Gastroesophageal sphincter (tissue), 4 donors: ENCODE results near the gene PARP16. TPM values are rescaled to one million over a fixed set of nuclear protein-coding genes. Genes with fewer than 3 reads are reported as not detected.

ENCODE experiments used
- ATAC-seq: fragments of 150-250 bp; one replicate; pipeline ENCODE4 v1.9.1; 2016; ENCODE audit warnings: mild to moderate bottlenecking, moderate library complexity
- H3K27ac ChIP-seq, 4 donors: fragments of 200-600 bp; sonication (generic) in 3 of 4; 1 replicate in 3 of 4; 2 replicates in 1 of 4; pipeline ENCODE4 v1.5.1; 2016 to 2019
- H3K27me3 ChIP-seq: fragments of 200-600 bp; sonication (generic); one replicate; pipeline ENCODE4 v1.5.1; 2019
- H3K36me3 ChIP-seq, 2 donors: fragments of 200-600 bp; sonication (generic); one replicate each; pipeline ENCODE4 v1.5.1; 2019; ENCODE audit warnings: control low read depth in 1 of 2
- H3K4me1 ChIP-seq, 3 donors: fragments of 200-600 bp; sonication (generic); 1 replicate in 2 of 3; 2 replicates in 1 of 3; pipeline ENCODE4 v1.5.1; 2016 to 2019; ENCODE audit warnings: control low read depth in 2 of 3
- H3K4me3 ChIP-seq, 2 donors: fragments of 200-600 bp; sonication (generic); one replicate each; pipeline ENCODE4 v1.5.1; 2019; ENCODE audit warnings: mild to moderate bottlenecking in 1 of 2, moderate library complexity in 1 of 2
- H3K9me3 ChIP-seq, 3 donors: fragments of 200-600 bp; sonication (generic); one replicate each; pipeline ENCODE4 v1.5.1; 2017 to 2019; ENCODE audit warnings: control low read depth in 2 of 3
- EP300 ChIP-seq: sonication (generic); formaldehyde crosslinking; IDR thresholded peaks from one replicate; pipeline ENCODE4 v1.6.1; 2017; ENCODE audit warnings: antibody characterized with exemption, mild to moderate bottlenecking
- POLR2A ChIP-seq, 2 donors: fragments of 450-650 bp; IDR thresholded peaks; one replicate each; pipeline ENCODE4 v1.6.1; 2017; ENCODE audit warnings: antibody characterized with exemption in 2 of 2, mild to moderate bottlenecking in 2 of 2, moderate library complexity in 1 of 2
- POLR2AphosphoS5 ChIP-seq: sonication (generic); formaldehyde crosslinking; IDR thresholded peaks from one replicate; pipeline ENCODE4 v1.6.1; 2017; ENCODE audit warnings: antibody characterized with exemption
- WGBS, 2 donors: methylation state at CpG; one replicate each; pipeline ENCODE4 v1.1.5; 2018; ENCODE audit warnings: low coverage in 1 of 2; 5-methylcytosine and 5-hydroxymethylcytosine counted together
- total RNA-seq, 4 donors: library from RNA; depleted of rRNA; stranded (reverse); fragments of >200 nt; gene quantifications; one replicate each; pipeline ENCODE4 v1.1.0, GENCODE V29; 2016
- TF ChIP-seq, protein P1 (sequence below), 4 experiments: fragments of 200-600 bp in 2 of 4; fragments of 450-650 bp in 2 of 4; sonication (generic) in 1 of 4; IDR thresholded peaks; one replicate each; pipeline ENCODE4 v1.5.1; 2017 to 2019; ENCODE audit warnings: antibody characterized with exemption in 4 of 4, mild to moderate bottlenecking in 2 of 4, moderate library complexity in 2 of 4

The PARP16 gene
- total RNA-seq, 4 donors from 2014 or later: 10.1 to 21.7 (median 14.1) TPM

DNA sequence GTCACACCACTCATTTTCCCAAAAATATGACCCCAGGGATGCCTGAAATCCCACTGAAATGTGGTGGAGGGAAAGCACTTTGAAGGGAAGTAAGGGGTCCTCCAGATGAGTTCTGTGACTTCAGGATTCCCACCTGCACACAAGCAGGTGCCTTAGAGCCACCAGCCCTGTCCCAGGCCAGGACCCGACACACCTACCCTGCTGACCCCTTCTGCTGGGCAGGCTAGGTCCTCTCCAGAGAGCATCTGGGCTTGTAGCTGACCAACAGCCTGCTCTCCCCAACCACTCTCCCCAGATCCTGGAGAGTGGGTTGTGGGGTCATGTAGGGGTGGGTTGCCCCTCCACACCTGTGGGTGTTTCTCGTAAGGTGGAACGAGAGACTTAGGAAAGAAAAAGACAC is 60.5 kb downstream of the PARP16 start:
- TF ChIP-seq EP300 (no peak), POLR2A (IDR thresholded peaks at IDR 0.05) (no peak), POLR2AphosphoS5 (no peak)
- TF ChIP-seq, protein P1, sequence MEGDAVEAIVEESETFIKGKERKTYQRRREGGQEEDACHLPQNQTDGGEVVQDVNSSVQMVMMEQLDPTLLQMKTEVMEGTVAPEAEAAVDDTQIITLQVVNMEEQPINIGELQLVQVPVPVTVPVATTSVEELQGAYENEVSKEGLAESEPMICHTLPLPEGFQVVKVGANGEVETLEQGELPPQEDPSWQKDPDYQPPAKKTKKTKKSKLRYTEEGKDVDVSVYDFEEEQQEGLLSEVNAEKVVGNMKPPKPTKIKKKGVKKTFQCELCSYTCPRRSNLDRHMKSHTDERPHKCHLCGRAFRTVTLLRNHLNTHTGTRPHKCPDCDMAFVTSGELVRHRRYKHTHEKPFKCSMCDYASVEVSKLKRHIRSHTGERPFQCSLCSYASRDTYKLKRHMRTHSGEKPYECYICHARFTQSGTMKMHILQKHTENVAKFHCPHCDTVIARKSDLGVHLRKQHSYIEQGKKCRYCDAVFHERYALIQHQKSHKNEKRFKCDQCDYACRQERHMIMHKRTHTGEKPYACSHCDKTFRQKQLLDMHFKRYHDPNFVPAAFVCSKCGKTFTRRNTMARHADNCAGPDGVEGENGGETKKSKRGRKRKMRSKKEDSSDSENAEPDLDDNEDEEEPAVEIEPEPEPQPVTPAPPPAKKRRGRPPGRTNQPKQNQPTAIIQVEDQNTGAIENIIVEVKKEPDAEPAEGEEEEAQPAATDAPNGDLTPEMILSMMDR (IDR thresholded peaks at IDR 0.05): no peak
- no peaks in the 10 kb centered on the region for H3K4me1 ChIP-seq
- no peaks in the 10 kb centered on the region for H3K9me3 ChIP-seq
- H3K36me3 ChIP-seq: no peaks in the 10 kb centered on the region
- H3K27ac ChIP-seq: no peak overlapping the region
- no peaks in the 10 kb centered on the region for H3K27me3 ChIP-seq
- WGBS, 2 donors: no CpG with 5 or more reads among the region's 3 CpGs
- H3K4me3 ChIP-seq: no peak overlapping the region
- ATAC-seq: no peak

DNA sequence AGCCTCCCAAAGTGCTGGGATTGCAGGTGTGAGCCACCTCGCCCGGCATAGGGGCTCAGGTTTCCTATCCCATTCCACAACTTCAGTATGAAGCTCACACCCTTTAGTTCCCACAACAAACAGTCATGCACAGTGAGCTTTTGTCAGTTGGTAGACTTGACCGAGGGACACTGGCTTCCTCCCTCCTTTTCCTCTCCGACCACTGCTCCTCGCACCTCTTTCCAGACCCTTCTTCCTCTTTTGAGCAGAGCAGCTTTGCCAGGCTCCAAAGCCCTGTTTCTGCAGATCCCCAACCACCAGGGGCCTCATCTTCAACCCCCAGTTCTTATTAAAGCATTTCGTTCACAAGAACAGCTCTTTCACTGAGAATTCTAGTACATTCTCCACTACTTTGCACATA is 62.7 kb downstream of the PARP16 start:
- no peaks in the 10 kb centered on the region for H3K36me3 ChIP-seq
- no peak overlapping the region for H3K4me3 ChIP-seq
- 76 to 91% methylated on average over 4 to 6 of the region's 6 CpGs for WGBS, 2 donors
- no peak for ATAC-seq
- TF ChIP-seq EP300: no peak
- TF ChIP-seq POLR2AphosphoS5: no peak
- no peak for TF ChIP-seq POLR2A (IDR thresholded peaks at IDR 0.05)
- TF ChIP-seq, protein P1 (IDR thresholded peaks at IDR 0.05): no peak
- no peaks in the 10 kb centered on the region for H3K9me3 ChIP-seq
- H3K4me1 ChIP-seq: no peaks in the 10 kb centered on the region
- H3K27me3 ChIP-seq: no peaks in the 10 kb centered on the region
- no peak overlapping the region for H3K27ac ChIP-seq

DNA sequence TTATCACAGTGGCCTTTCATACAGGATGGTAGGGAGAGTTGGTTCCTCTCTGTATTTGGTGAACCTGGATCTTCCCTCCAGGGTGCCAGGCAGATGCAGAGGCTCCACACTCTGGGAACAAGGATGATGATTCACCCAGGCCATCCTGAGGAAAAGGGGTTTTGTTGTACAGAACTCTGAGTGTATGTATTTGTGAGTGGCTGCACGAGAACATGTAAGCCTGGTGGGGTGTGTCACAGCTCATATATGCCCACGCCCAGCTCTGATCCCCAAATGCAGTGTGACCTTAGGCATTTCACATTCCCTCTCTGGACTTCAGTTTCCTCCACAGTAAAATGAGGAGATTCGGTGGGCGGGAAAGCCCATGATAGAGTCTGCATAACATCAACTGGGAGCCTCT is 63.8 kb downstream of the PARP16 start:
- WGBS, 2 donors: 72 to 90% methylated on average over 2 of the region's 4 CpGs
- no peaks in the 10 kb centered on the region for H3K9me3 ChIP-seq
- TF ChIP-seq POLR2AphosphoS5 (no peak), POLR2A (IDR thresholded peaks at IDR 0.05) (no peak)
- no peaks in the 10 kb centered on the region for H3K27me3 ChIP-seq
- H3K4me1 ChIP-seq: no peaks in the 10 kb centered on the region
- H3K27ac ChIP-seq: no peak overlapping the region
- no peak overlapping the region for H3K4me3 ChIP-seq
- no peaks in the 10 kb centered on the region for H3K36me3 ChIP-seq
- no peak for ATAC-seq

DNA sequence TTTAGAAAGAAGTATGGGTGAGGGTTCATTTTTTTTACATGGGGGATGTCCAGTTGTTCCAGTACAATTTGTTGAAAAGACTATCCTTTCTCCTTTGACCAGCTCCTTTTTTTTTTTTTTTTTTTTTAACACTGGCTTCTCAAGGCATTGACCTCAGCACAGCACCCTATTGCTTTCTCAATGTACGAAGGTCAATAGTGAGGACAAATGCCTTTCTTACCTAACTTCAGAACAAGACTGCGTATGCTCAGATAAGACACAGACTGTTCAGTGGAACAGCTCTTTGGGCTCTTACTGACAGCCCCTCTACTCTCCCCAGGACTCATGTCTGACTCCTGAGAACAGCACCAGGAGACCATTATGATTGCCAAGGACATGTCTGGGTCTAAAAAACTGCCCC is 65.0 kb downstream of the PARP16 start:
- Histone ChIP-seq H3K27ac (no peak overlapping the region), H3K4me1 (no peaks in the 10 kb centered on the region), H3K9me3 (no peaks in the 10 kb centered on the region), H3K27me3 (no peaks in the 10 kb centered on the region), H3K36me3 (no peaks in the 10 kb centered on the region), H3K4me3 (no peak overlapping the region)
- WGBS, 2 donors: 90 to 94% methylated on average over 2 of the region's 2 CpGs
- no peak for ATAC-seq
- TF ChIP-seq POLR2AphosphoS5: no peak
- TF ChIP-seq, protein P1 (IDR thresholded peaks at IDR 0.05): no peak
- TF ChIP-seq EP300: no peak
- TF ChIP-seq POLR2A (IDR thresholded peaks at IDR 0.05): no peak

DNA sequence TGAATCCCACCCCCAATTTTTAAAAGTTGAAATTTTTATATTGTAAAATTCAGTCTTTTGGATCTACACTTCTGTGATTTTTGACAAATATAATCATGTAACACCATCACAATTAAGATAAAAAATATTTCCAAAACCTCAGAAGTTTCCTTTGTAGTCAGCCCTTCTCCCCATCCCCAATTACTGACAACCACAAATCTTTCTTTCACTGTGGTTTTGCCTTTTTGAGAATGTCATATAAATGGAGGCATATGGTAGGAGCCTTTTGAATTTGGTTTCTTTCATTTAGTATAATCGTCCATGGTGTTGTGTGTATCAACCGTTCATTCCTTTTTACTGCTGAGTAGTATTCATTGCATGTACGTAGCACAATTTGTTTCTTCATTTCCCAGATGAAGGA is 67.5 kb downstream of the PARP16 start:
- Histone ChIP-seq H3K9me3 (no peaks in the 10 kb centered on the region), H3K36me3 (no peaks in the 10 kb centered on the region), H3K4me3 (no peak overlapping the region), H3K27me3 (no peaks in the 10 kb centered on the region), H3K4me1 (no peaks in the 10 kb centered on the region), H3K27ac (no peak overlapping the region)
- ATAC-seq: no peak
- 87 to 97% methylated on average over 3 of the region's 3 CpGs for WGBS, 2 donors
- no peak for TF ChIP-seq POLR2AphosphoS5
- no peak for TF ChIP-seq EP300
- TF ChIP-seq, protein P1 (IDR thresholded peaks at IDR 0.05): no peak
- TF ChIP-seq POLR2A (IDR thresholded peaks at IDR 0.05): no peak
